Loucy (cell line): Measurements from ENCODE around the gene WDR5B.

Source experiments
- H2AFZ ChIP-seq: fragments of 200-600 bp; sonication (generic); 2 replicates; pipeline ENCODE4 v1.6.0; 2016; ENCODE audit warnings: antibody characterized with exemption, mild to moderate bottlenecking, low read length, moderate library complexity
- H3F3A ChIP-seq: fragments of 200-600 bp; 2 replicates; pipeline ENCODE4 v1.6.0; 2016; ENCODE audit warnings: antibody characterized with exemption, low read depth, mild to moderate bottlenecking
- H3K27me3 ChIP-seq: fragments of 200-600 bp; sonication (generic); 2 replicates; pipeline ENCODE4 v1.6.1; 2014; ENCODE audit warnings: low read length, mild to moderate bottlenecking; ENCODE audit not compliant: insufficient read depth, poor library complexity, severe bottlenecking
- H3K36me3 ChIP-seq: fragments of 200-600 bp; sonication (generic); 2 replicates; pipeline ENCODE4 v1.6.1; 2016; ENCODE audit warnings: low read length; ENCODE audit not compliant: insufficient read depth
- H3K4me1 ChIP-seq: fragments of 200-600 bp; sonication (generic); 2 replicates; pipeline ENCODE4 v1.5.1; 2014; ENCODE audit warnings: low read length, mild to moderate bottlenecking; ENCODE audit not compliant: insufficient read depth, poor library complexity, severe bottlenecking
- H3K4me2 ChIP-seq: fragments of 200-600 bp; sonication (generic); 2 replicates; pipeline ENCODE4 v1.6.0; 2014; ENCODE audit warnings: antibody characterized with exemption, low read length, low read depth, mild to moderate bottlenecking; ENCODE audit not compliant: poor library complexity, severe bottlenecking
- H3K4me3 ChIP-seq: fragments of 200-600 bp; sonication (generic); 2 replicates; pipeline ENCODE4 v1.5.1; 2014; ENCODE audit warnings: low read length, mild to moderate bottlenecking, mixed read lengths; ENCODE audit not compliant: poor library complexity, severe bottlenecking
- H3K79me2 ChIP-seq: fragments of 200-600 bp; sonication (generic); 2 replicates; pipeline ENCODE4 v1.6.1; 2014; ENCODE audit warnings: low read length; ENCODE audit not compliant: insufficient read depth
- H3K9ac ChIP-seq: fragments of 200-600 bp; sonication (generic); 2 replicates; pipeline ENCODE4 v1.6.0; 2014; ENCODE audit warnings: mild to moderate bottlenecking, low read depth, low read length, moderate library complexity; ENCODE audit not compliant: poor library complexity, severe bottlenecking
- H3K9me2 ChIP-seq: fragments of 200-600 bp; sonication (generic); replicated peaks from 2 replicates; pipeline ENCODE4 v1.6.1; 2016; ENCODE audit warnings: low read depth, low read length, mixed read lengths
- H3K9me3 ChIP-seq: fragments of 200-600 bp; sonication (generic); 2 replicates; pipeline ENCODE4 v1.6.1; 2014; ENCODE audit warnings: mild to moderate bottlenecking, antibody characterized with exemption, low read length, low read depth; ENCODE audit not compliant: insufficient read depth
- H4K20me1 ChIP-seq: fragments of 200-600 bp; sonication (generic); 2 replicates; pipeline ENCODE4 v1.6.0; 2014; ENCODE audit warnings: antibody characterized with exemption, low read length, mild to moderate bottlenecking; ENCODE audit not compliant: insufficient read depth, poor library complexity, severe bottlenecking
- CTCF ChIP-seq: fragments of 200-600 bp; sonication (generic); conservative IDR thresholded peaks from 2 replicates; pipeline ENCODE4 v1.5.1; 2014; ENCODE audit warnings: mild to moderate bottlenecking, antibody characterized with exemption, low read length
- EZH2phosphoT487 ChIP-seq: fragments of 200-600 bp; IDR thresholded peaks from 2 replicates; pipeline ENCODE4 v1.6.1; 2018; ENCODE audit warnings: antibody characterized with exemption, mild to moderate bottlenecking, moderate library complexity, borderline replicate concordance

WDR5B gene

DNA sequence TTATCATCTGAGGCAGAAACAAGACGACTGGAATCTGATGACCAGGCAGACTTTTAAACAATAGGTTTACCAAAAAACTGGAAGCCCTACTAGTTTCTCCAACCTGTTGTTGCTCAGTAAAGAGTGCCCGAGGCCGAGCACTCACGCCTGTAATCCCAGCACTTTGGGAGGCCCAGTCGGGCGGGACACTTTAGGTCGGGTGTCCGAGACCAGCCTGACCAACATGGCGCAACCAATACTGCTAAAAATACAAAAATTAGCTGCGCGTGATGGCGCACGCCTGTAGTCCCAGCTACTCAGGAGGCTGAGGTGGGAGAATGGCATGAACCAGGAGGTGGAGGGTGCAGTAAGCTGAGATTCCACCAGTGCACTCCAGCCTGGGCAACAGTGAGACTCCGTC lies 1.1 kb upstream of the WDR5B start:
- H2AFZ ChIP-seq = no peak overlapping the region

DNA sequence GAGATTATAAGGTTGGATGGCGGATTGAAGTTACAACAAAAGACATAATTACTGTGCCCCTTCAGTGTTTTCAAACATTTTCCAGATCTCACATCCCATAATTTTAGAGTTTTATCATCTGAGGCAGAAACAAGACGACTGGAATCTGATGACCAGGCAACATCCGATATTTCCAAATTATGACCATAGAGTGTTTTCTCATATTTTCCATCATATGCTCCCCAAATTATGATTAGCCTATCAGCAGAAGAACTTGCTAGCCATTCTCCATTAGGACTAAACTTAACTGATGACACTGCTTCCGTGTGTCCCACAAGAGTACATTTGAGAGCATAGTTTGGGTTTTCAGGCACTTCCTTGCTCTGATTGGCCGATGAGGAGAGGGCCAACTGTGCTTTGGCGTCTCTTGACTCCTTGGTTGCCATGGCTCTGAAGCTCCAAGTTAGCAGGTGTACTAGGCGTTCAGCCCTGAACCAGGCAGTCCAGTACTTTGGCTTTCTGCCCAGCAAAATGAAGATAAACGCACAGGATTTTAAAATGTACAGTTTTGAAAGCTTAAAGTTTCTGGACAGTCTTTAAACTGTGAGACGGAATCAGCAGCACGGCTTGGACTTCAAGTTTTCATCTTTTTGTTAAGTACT lies 638 bp downstream of the WDR5B start:
- peaks cover 23% of the 10 kb centered on the region for H3K4me1 ChIP-seq
- peaks cover 3% of the 10 kb centered on the region for H4K20me1 ChIP-seq
- no peak for TF ChIP-seq CTCF
- TF ChIP-seq EZH2phosphoT487 = no peak
- peaks cover 28% of the 10 kb centered on the region for H3K79me2 ChIP-seq
- H3K9me2 ChIP-seq = no peaks in the 10 kb centered on the region
- H3K9ac ChIP-seq = peak overlapping the region; percentile 89
- H2AFZ ChIP-seq = peak overlapping the region; percentile 81
- peaks cover 4% of the 10 kb centered on the region; the same call in 1 of the 2 replicates for H3F3A ChIP-seq
- no peaks in the 10 kb centered on the region for H3K27me3 ChIP-seq
- H3K4me3 ChIP-seq = peak overlapping the region; percentile 85
- H3K9me3 ChIP-seq = no peaks in the 10 kb centered on the region
- H3K4me2 ChIP-seq = peak overlapping the region; percentile 83
- H3K36me3 ChIP-seq = peaks cover 23% of the 10 kb centered on the region; the same call in 1 of the 2 replicates

More for the DNA sequence above, 1.1 kb upstream of the WDR5B start:
- TF ChIP-seq CTCF (no peak), EZH2phosphoT487 (no peak)
- H3K79me2 ChIP-seq = peaks cover 28% of the 10 kb centered on the region
- peaks cover 7% of the 10 kb centered on the region; the same call in 1 of the 2 replicates for H3K36me3 ChIP-seq
- peak overlapping the region; percentile 85 for H3K4me2 ChIP-seq
- H3K4me1 ChIP-seq = peaks cover 23% of the 10 kb centered on the region
- peak overlapping the region; percentile 85 for H3K4me3 ChIP-seq
- H3K9me3 ChIP-seq = no peaks in the 10 kb centered on the region
- H3K9me2 ChIP-seq = no peaks in the 10 kb centered on the region
- peaks cover 3% of the 10 kb centered on the region for H4K20me1 ChIP-seq
- peak overlapping the region; percentile 89 for H3K9ac ChIP-seq
- H3F3A ChIP-seq = peaks cover 4% of the 10 kb centered on the region; the same call in 1 of the 2 replicates
- no peaks in the 10 kb centered on the region for H3K27me3 ChIP-seq

GRCh38 chr3:122414391-122414790 lies 1.5 kb downstream of the WDR5B start:
- Histone ChIP-seq H3K9ac (peak overlapping the region; percentile 89), H3K27me3 (no peaks in the 10 kb centered on the region), H3K9me2 (no peaks in the 10 kb centered on the region), H2AFZ (no peak overlapping the region), H3K4me3 (peak overlapping the region; percentile 85), H3K36me3 (peaks cover 32% of the 10 kb centered on the region; the same call in 1 of the 2 replicates), H3K79me2 (peaks cover 28% of the 10 kb centered on the region), H3K4me1 (peaks cover 23% of the 10 kb centered on the region), H3K9me3 (no peaks in the 10 kb centered on the region), H4K20me1 (peaks cover 3% of the 10 kb centered on the region), H3F3A (no peaks in the 10 kb centered on the region; the same call in 1 of the 2 replicates), H3K4me2 (peak overlapping the region; percentile 83)
- TF ChIP-seq EZH2phosphoT487 (no peak), CTCF (no peak)
